GM11168 (cell line): Measurements from ENCODE around the gene PDGFRB.
"Not testable (repeated sequence)": the region's sequence is repeated elsewhere in the genome, so short reads cannot be mapped to it uniquely, and the experiment has no call there.

Experiments
- in situ Hi-C: fragments of 300-500 bp; cut with MboI; formaldehyde crosslinking; loops from one replicate; pipeline ENCODE4 v1.12.0; 2022; ENCODE audit warnings: low sequenced_read_pairs; ENCODE audit not compliant: unreplicated experiment

PDGFRB gene

GRCh38 chr5:150104550-150104870, 51.1 kb downstream of the PDGFRB start:
- in situ Hi-C loops: no loop called here

- in situ Hi-C loops: no loop called here
These were observed 51.7 kb downstream of the PDGFRB start for GRCh38 chr5:150103678-150104549.

GRCh38 chr5:150101023-150101422, 54.6 kb downstream of the PDGFRB start:
- in situ Hi-C loops: no loop called here

DNA sequence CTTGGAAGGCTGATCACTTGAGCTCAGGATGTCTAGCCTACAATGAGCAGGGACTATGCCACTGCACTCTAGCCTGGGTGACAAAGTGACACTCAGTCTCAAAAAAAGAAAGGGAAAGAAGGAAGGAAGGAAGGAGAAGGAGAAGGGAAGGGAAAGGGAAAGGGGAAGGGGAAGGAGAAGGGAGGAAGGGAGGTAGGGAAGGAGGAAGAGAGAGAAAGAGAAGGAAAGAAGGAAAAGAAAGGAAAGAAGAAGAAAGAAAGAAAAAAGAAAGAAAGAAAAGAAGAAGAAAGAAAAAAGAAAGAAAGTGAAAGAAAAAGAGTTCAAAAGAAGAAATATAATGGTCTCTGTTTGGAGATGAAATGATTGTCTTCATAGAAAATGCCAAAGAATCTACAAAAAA, 58.5 kb downstream of the PDGFRB start:
- in situ Hi-C loops: no loop called here

- in situ Hi-C loops: no loop called here
These were observed 63.4 kb downstream of the PDGFRB start for GRCh38 chr5:150092159-150092787.

GRCh38 chr5:150085950-150086715, 69.5 kb downstream of the PDGFRB start, which contains the start of gene CSF1R:
Gene CSF1R (minus strand): TSS chr5:150086554. CDS start chr5:150086427, 127 bp downstream.
- in situ Hi-C loops: no loop called here

DNA sequence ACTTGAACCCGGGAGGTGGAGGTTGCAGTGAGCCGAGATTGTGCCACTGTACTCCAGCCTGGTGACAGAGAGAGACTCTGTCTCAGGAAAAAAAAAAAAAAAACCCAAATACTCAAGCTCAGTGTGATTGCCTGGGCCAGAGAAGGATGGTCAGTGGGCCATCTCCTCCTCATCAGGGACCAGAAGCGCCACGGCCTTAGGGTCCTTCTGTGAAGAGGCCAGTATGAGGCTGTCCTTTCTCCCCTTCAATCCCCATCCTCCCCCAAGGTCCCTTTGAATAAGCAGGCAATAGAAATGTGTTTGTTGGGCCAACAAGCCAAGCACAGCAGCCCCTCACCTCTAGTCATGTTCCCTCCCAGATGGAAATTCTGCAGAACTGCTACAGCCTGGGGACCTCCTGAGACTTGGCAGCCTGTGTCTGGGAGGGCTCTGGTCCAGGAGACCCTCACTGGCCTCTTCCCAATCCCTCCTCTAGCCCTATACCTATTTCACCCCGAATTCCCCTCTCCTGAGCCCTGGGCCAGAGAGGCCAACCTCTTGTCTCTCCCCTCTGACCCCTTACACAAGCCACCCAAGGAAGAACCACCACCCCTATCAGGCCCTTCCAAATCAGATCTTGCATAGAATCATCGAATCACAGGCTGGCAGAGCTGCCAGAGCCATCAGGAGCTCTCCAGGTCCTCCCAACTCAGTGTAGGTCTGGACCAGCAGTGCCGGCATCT, 70.3 kb downstream of the PDGFRB start:
- in situ Hi-C loops: no loop called here

DNA sequence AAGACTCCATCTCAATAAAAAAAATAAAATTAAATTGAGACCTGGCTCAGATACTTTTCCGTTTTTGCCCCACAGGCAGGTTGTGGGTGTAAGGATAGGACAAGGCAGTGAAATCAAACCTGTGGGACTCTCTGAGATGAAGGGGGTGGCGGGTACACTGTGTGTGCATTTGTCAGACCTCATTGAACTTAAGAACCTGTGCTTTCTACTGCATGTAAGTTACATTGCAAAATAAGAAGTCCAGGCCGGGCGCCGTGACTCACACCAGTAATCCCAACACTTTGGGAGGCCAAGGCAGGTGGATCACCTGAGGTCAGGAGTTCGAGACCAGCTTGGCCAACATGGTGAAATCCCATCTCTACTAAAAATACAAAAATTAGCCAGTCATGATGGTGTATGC, 70.9 kb downstream of the PDGFRB start:
- in situ Hi-C loops: not testable (repeated sequence)

DNA sequence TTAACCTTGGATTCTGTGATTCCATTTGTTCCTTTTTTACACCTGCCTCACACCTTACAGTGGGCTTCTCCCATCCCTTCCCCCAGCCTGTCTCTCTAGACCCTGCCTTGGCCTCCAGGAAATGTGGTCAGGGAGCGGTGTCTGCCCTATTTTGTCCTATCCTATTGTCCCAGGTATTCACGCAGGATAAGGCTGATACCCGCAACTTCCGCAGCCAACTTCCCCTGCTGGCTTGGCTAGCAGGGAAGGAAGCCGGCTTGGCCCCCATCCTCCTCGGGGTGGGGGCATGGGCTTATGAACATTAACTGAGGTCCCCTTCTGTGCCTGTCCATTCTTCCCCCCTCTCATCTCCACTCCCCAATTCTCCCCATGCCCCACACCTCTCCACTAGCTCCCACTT, 72.8 kb downstream of the PDGFRB start:
- in situ Hi-C loops: no loop called here

GRCh38 chr5:150082374-150082773, 73.3 kb downstream of the PDGFRB start:
- in situ Hi-C loops: no loop called here

DNA sequence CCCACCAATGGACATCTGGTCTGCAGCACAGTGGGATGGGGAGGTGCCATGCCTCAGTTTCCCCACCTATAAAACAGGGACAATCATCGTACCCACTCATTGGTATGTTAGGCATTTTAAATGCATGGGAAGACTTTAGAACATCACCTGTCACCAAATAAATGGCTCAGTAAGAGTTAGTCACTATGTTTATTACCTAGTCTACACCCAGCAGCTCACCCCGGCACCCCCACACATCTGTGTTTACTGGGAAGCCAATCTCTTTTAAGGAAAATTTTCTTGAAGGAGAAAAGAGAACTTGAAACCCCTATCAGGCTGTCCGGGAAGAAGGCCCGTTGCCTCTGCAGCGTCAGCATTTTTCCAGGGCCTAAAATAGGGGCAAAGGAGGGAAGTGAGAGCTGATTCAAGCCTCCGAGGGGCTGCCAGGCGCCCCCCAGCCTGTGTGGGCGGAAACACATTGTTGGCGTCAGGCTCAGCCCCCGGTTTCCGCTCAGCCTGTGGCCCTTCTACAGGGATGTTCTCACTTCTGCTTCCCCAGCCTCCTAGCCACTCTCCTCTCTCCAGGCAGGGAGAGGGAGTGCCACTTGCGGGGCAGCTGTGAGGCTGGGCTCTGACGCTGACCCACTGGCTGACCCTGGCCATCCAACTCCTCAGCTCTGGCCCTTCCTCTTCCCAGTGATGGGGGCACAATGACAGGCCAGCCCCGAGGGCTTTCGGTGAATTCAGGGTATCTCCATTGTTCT, 73.9 kb downstream of the PDGFRB start:
- in situ Hi-C loops: no loop called here

GRCh38 chr5:150080696-150081435, 74.8 kb downstream of the PDGFRB start:
- in situ Hi-C loops: no loop called here

GRCh38 chr5:150079909-150080461, 75.7 kb downstream of the PDGFRB start:
- in situ Hi-C loops: no loop called here

GRCh38 chr5:150078802-150079689, 76.6 kb downstream of the PDGFRB start:
- in situ Hi-C loops: no loop called here

- in situ Hi-C loops: no loop called here
These were observed 77.4 kb downstream of the PDGFRB start for GRCh38 chr5:150077996-150078801.

DNA sequence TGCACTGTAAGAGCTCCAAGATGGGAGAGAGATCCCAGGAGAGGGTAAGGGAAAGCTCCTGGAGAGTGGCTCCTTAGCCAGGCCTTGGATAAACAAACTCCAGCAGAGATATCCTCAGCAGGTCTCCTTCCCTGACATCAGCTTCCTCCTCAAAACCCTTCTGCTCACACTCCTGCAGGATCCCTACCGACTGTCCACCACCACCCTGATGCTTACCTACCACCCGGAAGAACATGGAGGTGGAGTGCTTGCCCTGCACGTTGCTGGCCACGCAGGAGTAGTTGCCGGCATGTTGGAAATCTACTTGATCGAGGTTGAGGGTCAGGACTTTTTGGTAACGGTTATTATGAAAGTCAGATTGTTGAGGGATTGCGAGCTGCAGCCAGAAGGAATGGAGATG, 78.6 kb downstream of the PDGFRB start:
- in situ Hi-C loops: no loop called here

GRCh38 chr5:150075806-150076205, 79.8 kb downstream of the PDGFRB start:
- in situ Hi-C loops: no loop called here
